K562 (cell line): ENCODE data around the gene F12. TPM values are rescaled to one million over a fixed set of nuclear protein-coding genes. Genes with fewer than 3 reads are reported as not detected.

Experiments
- CREB1 ChIP-seq, 2 experiments: sonication (generic) in 1 of 2; formaldehyde crosslinking in 1 of 2; IDR thresholded peaks; 2 replicates each; pipeline versions ENCODE4 v1.6.1 to v1.8.0; 2012 to 2022; ENCODE audit warnings: inconsistent platforms in 1 of 2, mild to moderate bottlenecking in 1 of 2, missing genetic modification reagents in 1 of 2, moderate library complexity in 1 of 2
- E2F4 ChIP-seq: sonication (generic); formaldehyde crosslinking; IDR thresholded peaks from 2 replicates; pipeline ENCODE4 v1.8.0; 2022; ENCODE audit warnings: mild to moderate bottlenecking, low read depth, missing genetic modification reagents
- EGR1 ChIP-seq: fragments of 450-650 bp; conservative IDR thresholded peaks from 2 replicates; pipeline ENCODE4 v1.6.1; 2017; ENCODE audit warnings: mild to moderate bottlenecking
- ETS2 ChIP-seq: IDR thresholded peaks from 2 replicates; pipeline ENCODE4 v1.6.1; 2016; ENCODE audit warnings: borderline replicate concordance, missing genetic modification characterization, mild to moderate bottlenecking, moderate library complexity, missing compliant biosample characterization; ENCODE audit not compliant: poor library complexity, severe bottlenecking
- FOXA1 ChIP-seq: fragments of 450-650 bp; IDR thresholded peaks from 2 replicates; pipeline ENCODE4 v1.6.1; 2016; ENCODE audit warnings: mild to moderate bottlenecking, borderline replicate concordance
- HDAC1 ChIP-seq, 2 experiments: fragments of 450-650 bp; IDR thresholded peaks; 2 replicates each; pipeline ENCODE4 v1.6.1; 2016 to 2017; ENCODE audit warnings: inconsistent platforms in 1 of 2, mild to moderate bottlenecking in 1 of 2, moderate library complexity in 1 of 2
- HDGF ChIP-seq: fragments of 450-650 bp; IDR thresholded peaks from 2 replicates; pipeline ENCODE4 v1.6.1; 2016
- HOMEZ ChIP-seq: fragments of 250-450 bp; sonication (Bioruptor Pico); IDR thresholded peaks from 2 replicates; pipeline ENCODE4 v1.4.0; 2020; ENCODE audit warnings: mild to moderate bottlenecking, moderate library complexity
- KLF13 ChIP-seq: fragments of 450-650 bp; IDR thresholded peaks from 2 replicates; pipeline ENCODE4 v1.6.1; 2016; ENCODE audit warnings: missing genetic modification characterization, low read depth, mild to moderate bottlenecking, missing compliant biosample characterization, moderate library complexity, borderline replicate concordance
- MBD2 ChIP-seq: sonication (generic); IDR thresholded peaks from 2 replicates; pipeline ENCODE4 v1.6.1; 2016; ENCODE audit warnings: low read depth, borderline replicate concordance
- MNT ChIP-seq, 2 experiments: fragments of 450-650 bp; conservative IDR thresholded peaks; 2 replicates each; pipeline ENCODE4 v1.6.1; 2017; ENCODE audit warnings: mild to moderate bottlenecking in 2 of 2, moderate library complexity in 2 of 2
- NCOA4 ChIP-seq: fragments of 450-650 bp; IDR thresholded peaks from 2 replicates; pipeline ENCODE4 v1.6.1; 2018; ENCODE audit warnings: mild to moderate bottlenecking; ENCODE audit not compliant: partially characterized antibody
- PHB ChIP-seq: fragments of 250-450 bp; sonication (Bioruptor Pico); IDR thresholded peaks from 2 replicates; pipeline ENCODE4 v1.5.0; 2021
- SAP30 ChIP-seq: fragments of 200-600 bp; sonication (generic); IDR thresholded peaks from 2 replicates; pipeline ENCODE4 v1.6.1; 2012; ENCODE audit warnings: borderline replicate concordance, low read depth, mild to moderate bottlenecking, moderate library complexity, low read length, control low read depth, inconsistent platforms; ENCODE audit not compliant: insufficient read depth, poor library complexity, severe bottlenecking
- SRSF3 ChIP-seq: fragments of 200-400 bp; formaldehyde crosslinking; IDR thresholded peaks from 2 replicates; pipeline ENCODE4 v1.6.1; 2016; ENCODE audit warnings: mild to moderate bottlenecking, low read length, moderate library complexity; ENCODE audit not compliant: insufficient read depth
- TAL1 ChIP-seq: fragments of 450-650 bp; IDR thresholded peaks from 2 replicates; pipeline ENCODE4 v1.6.1; 2016; ENCODE audit warnings: mild to moderate bottlenecking
- TEAD1 ChIP-seq, 2 experiments: fragments of 450-650 bp in 1 of 2; sonication (generic) in 1 of 2; formaldehyde crosslinking; IDR thresholded peaks; 2 replicates each; pipeline versions ENCODE4 v1.4.0 to v1.8.0; 2020 to 2022; ENCODE audit warnings: mild to moderate bottlenecking in 2 of 2, missing genetic modification reagents in 1 of 2
- TRIM28 ChIP-seq: fragments of 450-650 bp; IDR thresholded peaks from 2 replicates; pipeline ENCODE4 v1.6.1; 2017
- ZNF785 ChIP-seq: fragments of 250-450 bp; sonication (Bioruptor Pico); IDR thresholded peaks from 2 replicates; pipeline ENCODE4 v1.4.0; 2020; ENCODE audit warnings: mild to moderate bottlenecking
- ZNF79 ChIP-seq: fragments of 250-450 bp; sonication (Bioruptor Pico); IDR thresholded peaks from 2 replicates; pipeline ENCODE4 v1.4.0; 2020; ENCODE audit warnings: low read depth, mild to moderate bottlenecking, moderate library complexity
- polyA plus RNA-seq, 8 experiments: library from polyadenylated mRNA; depleted of rRNA in 4 of 8; stranded (reverse) in 5 of 8; unstranded in 3 of 8; fragments of >200 nt; fragmentation: Nextera tagmentation in 2 of 8; fragmentation: Illumina TruSeq in 1 of 8; extraction: Ambion mirVana in 2 of 8; extraction: Trizol in 1 of 8; gene quantifications; 2 replicates each; pipeline versions ENCODE4 v1.2.1 to v1.2.3, GENCODE V29; 2011 to 2014; ENCODE audit warnings: inconsistent platforms in 1 of 8, missing spikeins in 1 of 8
- total RNA-seq, 7 experiments: library from RNA; depleted of rRNA in 6 of 7; stranded (reverse); fragments of >200 nt in 6 of 7; fragmentation: Illumina TruSeq in 2 of 7; extraction: Trizol in 2 of 7; gene quantifications; 2 replicates each; pipeline versions ENCODE4 v1.2.1 to v1.2.3, GENCODE V29; 2011 to 2021; ENCODE audit warnings: low replicate concordance in 1 of 7
- TF ChIP-seq, protein P1 (sequence below), 2 experiments: fragments of 450-650 bp in 1 of 2; IDR thresholded peaks; 2 replicates each; pipeline ENCODE4 v1.6.1; 2011 to 2017; ENCODE audit warnings: low read depth in 2 of 2, antibody characterized with exemption in 1 of 2, borderline replicate concordance in 1 of 2, low read length in 1 of 2, mild to moderate bottlenecking in 1 of 2, mixed read lengths in 1 of 2; ENCODE audit not compliant: control insufficient read depth in 1 of 2

The F12 gene
- total and polyA plus RNA-seq, 9 of the 15 experiments (the other 6 are each of a cell fraction or from before 2014, with no cell fraction given): 0.59 to 18.3 (median 3.6) TPM

GRCh38 chr5:177427211-177427822, 18.0 kb upstream of the F12 start (continued):
- 0 out of 2 replicates have a peak, but pooled peaks have one; percentile 15 for TF ChIP-seq SRSF3
- peak in 1 of 2 experiments; percentile 60; a peak in 2 of 4 replicates for TF ChIP-seq HDAC1 (IDR thresholded peaks at IDR 0.05)
- TF ChIP-seq TRIM28: no peak
- TF ChIP-seq MNT (conservative IDR thresholded peaks at IDR 0.05): peak; percentile 77 to 80
- TF ChIP-seq HDGF: no peak
- no peak for TF ChIP-seq EGR1
- no peak for TF ChIP-seq ZNF79
- peak in 1 of 2 experiments; percentile 62; a peak in 1 of 4 replicates for TF ChIP-seq TEAD1 (CRISPR knock-in tag; IDR thresholded peaks at IDR 0.05)
- no peak for TF ChIP-seq CREB1 (IDR thresholded peaks at IDR 0.05)
- TF ChIP-seq CREB1 (CRISPR knock-in tag; IDR thresholded peaks at IDR 0.05): peak; percentile 27
- TF ChIP-seq E2F4 (CRISPR knock-in tag): no peak
- TF ChIP-seq FOXA1: no peak
- TF ChIP-seq ETS2 (tag): no peak
- no peak for TF ChIP-seq ZNF785 (CRISPR knock-in tag)
- TF ChIP-seq MBD2: no peak
- no peak for TF ChIP-seq KLF13 (tag)
- TF ChIP-seq HOMEZ (CRISPR knock-in tag): no peak
- TF ChIP-seq, protein P1, sequence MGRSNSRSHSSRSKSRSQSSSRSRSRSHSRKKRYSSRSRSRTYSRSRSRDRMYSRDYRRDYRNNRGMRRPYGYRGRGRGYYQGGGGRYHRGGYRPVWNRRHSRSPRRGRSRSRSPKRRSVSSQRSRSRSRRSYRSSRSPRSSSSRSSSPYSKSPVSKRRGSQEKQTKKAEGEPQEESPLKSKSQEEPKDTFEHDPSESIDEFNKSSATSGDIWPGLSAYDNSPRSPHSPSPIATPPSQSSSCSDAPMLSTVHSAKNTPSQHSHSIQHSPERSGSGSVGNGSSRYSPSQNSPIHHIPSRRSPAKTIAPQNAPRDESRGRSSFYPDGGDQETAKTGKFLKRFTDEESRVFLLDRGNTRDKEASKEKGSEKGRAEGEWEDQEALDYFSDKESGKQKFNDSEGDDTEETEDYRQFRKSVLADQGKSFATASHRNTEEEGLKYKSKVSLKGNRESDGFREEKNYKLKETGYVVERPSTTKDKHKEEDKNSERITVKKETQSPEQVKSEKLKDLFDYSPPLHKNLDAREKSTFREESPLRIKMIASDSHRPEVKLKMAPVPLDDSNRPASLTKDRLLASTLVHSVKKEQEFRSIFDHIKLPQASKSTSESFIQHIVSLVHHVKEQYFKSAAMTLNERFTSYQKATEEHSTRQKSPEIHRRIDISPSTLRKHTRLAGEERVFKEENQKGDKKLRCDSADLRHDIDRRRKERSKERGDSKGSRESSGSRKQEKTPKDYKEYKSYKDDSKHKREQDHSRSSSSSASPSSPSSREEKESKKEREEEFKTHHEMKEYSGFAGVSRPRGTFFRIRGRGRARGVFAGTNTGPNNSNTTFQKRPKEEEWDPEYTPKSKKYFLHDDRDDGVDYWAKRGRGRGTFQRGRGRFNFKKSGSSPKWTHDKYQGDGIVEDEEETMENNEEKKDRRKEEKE (IDR thresholded peaks at IDR 0.05; ENCODE audit: borderline replicate concordance in 1 of 2, control insufficient read depth in 1 of 2, low read depth in 2 of 2, low read length in 1 of 2): no peak
- TF ChIP-seq NCOA4: no peak
- no peak for TF ChIP-seq TAL1
- peak; percentile 24 for TF ChIP-seq SAP30
- TF ChIP-seq PHB (CRISPR knock-in tag): no peak
